Stimulated activated CD4-positive, alpha-beta T cell treated with anti-CD3 and anti-CD28 coated beads, Interleukin-2, amount 100 ng/mL, for 4 hours (primary cell): Measurements from ENCODE around the gene PTPRS.
"Not testable (repeated sequence)": the region's sequence is repeated elsewhere in the genome, so short reads cannot be mapped to it uniquely, and the experiment has no call there.

Experiments used
- DNase-seq: peaks from one replicate; pipeline ENCODE4 v3.0.0-alpha.2; 2020; ENCODE audit warnings: low read depth

PTPRS gene

GRCh38 chr19:5340637-5341447, at the start of gene PTPRS:
TSS of gene PTPRS (minus strand) at chr19:5340812. CDS start at chr19:5286140, 54,672 bp downstream.
- peak; percentile 29 for DNase-seq

GRCh38 chr19:5389353-5389752, 48.7 kb upstream of the PTPRS start:
- no peak for DNase-seq

- no peak for DNase-seq
Measured at GRCh38 chr19:5387472-5387871, 46.9 kb upstream of the PTPRS start.

- no peak for DNase-seq
Measured at GRCh38 chr19:5386841-5387240, 46.2 kb upstream of the PTPRS start.

GRCh38 chr19:5381197-5381596, 40.6 kb upstream of the PTPRS start:
- DNase-seq: not testable (repeated sequence)

- DNase-seq: no peak
Measured at GRCh38 chr19:5380215-5380919, 39.8 kb upstream of the PTPRS start.

GRCh38 chr19:5376928-5377327, 36.3 kb upstream of the PTPRS start:
- DNase-seq: no peak

GRCh38 chr19:5372572-5373200, 32.1 kb upstream of the PTPRS start:
- DNase-seq: no peak

GRCh38 chr19:5369962-5370367, 29.4 kb upstream of the PTPRS start:
- DNase-seq: no peak

- no peak for DNase-seq
Measured at GRCh38 chr19:5369304-5369703, 28.7 kb upstream of the PTPRS start.

- no peak for DNase-seq
Measured at GRCh38 chr19:5367530-5368133, 27.0 kb upstream of the PTPRS start.

GRCh38 chr19:5365905-5366304, 25.3 kb upstream of the PTPRS start:
- DNase-seq: no peak

GRCh38 chr19:5364674-5365073, 24.1 kb upstream of the PTPRS start:
- no peak for DNase-seq

- DNase-seq: not testable (repeated sequence)
Measured at GRCh38 chr19:5361839-5362238, 21.2 kb upstream of the PTPRS start.

GRCh38 chr19:5361407-5361806, 20.8 kb upstream of the PTPRS start:
- no peak for DNase-seq

- no peak for DNase-seq
Measured at GRCh38 chr19:5360003-5360780, 19.6 kb upstream of the PTPRS start.

- DNase-seq: no peak
Measured at GRCh38 chr19:5358173-5358800, 17.7 kb upstream of the PTPRS start.

- no peak for DNase-seq
Measured at GRCh38 chr19:5357584-5357983, 17.0 kb upstream of the PTPRS start.

GRCh38 chr19:5356918-5357317, 16.3 kb upstream of the PTPRS start:
- no peak for DNase-seq

- no peak for DNase-seq
Measured at GRCh38 chr19:5356428-5356827, 15.8 kb upstream of the PTPRS start.

GRCh38 chr19:5355693-5356092, 15.1 kb upstream of the PTPRS start:
- no peak for DNase-seq
